HG03097 (cell line): Measurements from ENCODE around the gene OSBPL6.

Source experiments
- ATAC-seq: cut with Tn5 transposase; IDR thresholded peaks from one replicate; pipeline ENCODE4 v1.9.1; 2021; ENCODE audit not compliant: unreplicated experiment, low FRiP score

OSBPL6 gene

GRCh38 chr2:178269438-178270224 lies 75.3 kb downstream of the OSBPL6 start:
- ATAC-seq = no peak

GRCh38 chr2:178270338-178270737 lies 76.0 kb downstream of the OSBPL6 start:
- no peak for ATAC-seq

- no peak for ATAC-seq
Observed at GRCh38 chr2:178271094-178271493, 76.8 kb downstream of the OSBPL6 start.

- no peak for ATAC-seq
Observed at GRCh38 chr2:178271629-178272333, 77.5 kb downstream of the OSBPL6 start.

- no peak for ATAC-seq
Observed at GRCh38 chr2:178273787-178274360, 79.6 kb downstream of the OSBPL6 start.

- no peak for ATAC-seq
Observed at GRCh38 chr2:178275600-178275999, 81.3 kb downstream of the OSBPL6 start.

GRCh38 chr2:178277741-178278197 lies 83.5 kb downstream of the OSBPL6 start:
- ATAC-seq = no peak

- no peak for ATAC-seq
Observed at GRCh38 chr2:178279142-178279541, 84.8 kb downstream of the OSBPL6 start.

- ATAC-seq = no peak
Observed at GRCh38 chr2:178279636-178280035, 85.3 kb downstream of the OSBPL6 start.

GRCh38 chr2:178280244-178280852 lies 86.0 kb downstream of the OSBPL6 start:
- no peak for ATAC-seq

GRCh38 chr2:178282075-178282815 lies 87.9 kb downstream of the OSBPL6 start:
- ATAC-seq = no peak

- ATAC-seq = no peak
Observed at GRCh38 chr2:178283341-178283918, 89.1 kb downstream of the OSBPL6 start.

- no peak for ATAC-seq
Observed at GRCh38 chr2:178284613-178285286, 90.4 kb downstream of the OSBPL6 start.

- no peak for ATAC-seq
Observed at GRCh38 chr2:178285287-178285615, 90.9 kb downstream of the OSBPL6 start.

- no peak for ATAC-seq
Observed at GRCh38 chr2:178286636-178287035, 92.3 kb downstream of the OSBPL6 start.

GRCh38 chr2:178287652-178288344 lies 93.5 kb downstream of the OSBPL6 start:
- ATAC-seq = no peak

GRCh38 chr2:178291703-178292102 lies 97.4 kb downstream of the OSBPL6 start:
- ATAC-seq = no peak

- ATAC-seq = no peak
Observed at GRCh38 chr2:178292586-178292985, 98.3 kb downstream of the OSBPL6 start.

- no peak for ATAC-seq
Observed at GRCh38 chr2:178295115-178295514, 100.8 kb downstream of the OSBPL6 start.
